TTC549 (cell line): ENCODE measurements around the gene CSF1.
A peak's percentile ranks its signal among the peaks of the same experiment; 100 is the strongest.
"Not testable (repeated sequence)": the region's sequence is repeated elsewhere in the genome, so short reads cannot be mapped to it uniquely, and the experiment has no call there.

Experiments
- FAIRE-seq: peaks from 2 replicates; lab custom pipeline; 2012; peaks lifted over from hg19 to GRCh38; lab: Jason Lieb, UNC

The CSF1 gene

GRCh38 chr1:109938556-109938955 is 27.9 kb downstream of the CSF1 start:
- FAIRE-seq, result no peak

- no peak for FAIRE-seq
These were observed 31.8 kb downstream of the CSF1 start for GRCh38 chr1:109942434-109942833.

- FAIRE-seq, result no peak
These were observed 33.9 kb downstream of the CSF1 start for GRCh38 chr1:109944541-109944940.

- FAIRE-seq, result no peak
These were observed 35.9 kb downstream of the CSF1 start for GRCh38 chr1:109946511-109946910.

- FAIRE-seq, result no peak
These were observed 37.1 kb downstream of the CSF1 start for GRCh38 chr1:109947582-109948284.

- FAIRE-seq, result no peak
These were observed 37.6 kb downstream of the CSF1 start for GRCh38 chr1:109948285-109948630.

- no peak for FAIRE-seq
These were observed 39.4 kb downstream of the CSF1 start for GRCh38 chr1:109950038-109950437.

- no peak for FAIRE-seq
These were observed 39.9 kb downstream of the CSF1 start for GRCh38 chr1:109950509-109950908.

- not testable (repeated sequence) for FAIRE-seq
These were observed 40.9 kb downstream of the CSF1 start for GRCh38 chr1:109951501-109951900.

- FAIRE-seq, result no peak
These were observed 43.4 kb downstream of the CSF1 start for GRCh38 chr1:109954041-109954512.

- FAIRE-seq, result no peak
These were observed 49.0 kb downstream of the CSF1 start for GRCh38 chr1:109959632-109959973.

- FAIRE-seq, result peak; percentile 88
These were observed 49.5 kb downstream of the CSF1 start for GRCh38 chr1:109959974-109960744.

GRCh38 chr1:109960745-109961094 is 50.1 kb downstream of the CSF1 start:
- no peak for FAIRE-seq

- FAIRE-seq, result no peak
These were observed 53.2 kb downstream of the CSF1 start for GRCh38 chr1:109963864-109964263.

GRCh38 chr1:109969146-109969829 is 58.6 kb downstream of the CSF1 start:
- FAIRE-seq, result no peak

- FAIRE-seq, result no peak
These were observed 59.3 kb downstream of the CSF1 start for GRCh38 chr1:109969907-109970306.

- no peak for FAIRE-seq
These were observed 60.9 kb downstream of the CSF1 start for GRCh38 chr1:109971559-109971958.

GRCh38 chr1:109974191-109974590 is 63.5 kb downstream of the CSF1 start:
- FAIRE-seq, result no peak

- no peak for FAIRE-seq
These were observed 65.1 kb downstream of the CSF1 start for GRCh38 chr1:109975718-109976117.

- FAIRE-seq, result no peak
These were observed 66.1 kb downstream of the CSF1 start for GRCh38 chr1:109976762-109977161.

- FAIRE-seq, result no peak
These were observed 66.6 kb downstream of the CSF1 start for GRCh38 chr1:109977225-109977624.

GRCh38 chr1:109977657-109978378 is 67.2 kb downstream of the CSF1 start:
- FAIRE-seq, result no peak
